SH-SY5Y (cell line): ENCODE results near the gene GPR39.

Experiments used
- GATA2 ChIP-seq: IDR thresholded peaks from 2 replicates; pipeline ENCODE4 v1.6.1; 2011; ENCODE audit warnings: mild to moderate bottlenecking, low read depth, low read length
- GATA3 ChIP-seq: IDR thresholded peaks from 2 replicates; pipeline ENCODE4 v1.6.1; 2011; ENCODE audit warnings: low read depth, mild to moderate bottlenecking, low read length, moderate library complexity

GPR39 gene

GRCh38 chr2:132478461-132479105 is 62.0 kb downstream of the GPR39 start:
- TF ChIP-seq GATA3 (no peak), GATA2 (no peak)

- TF ChIP-seq GATA3 (no peak), GATA2 (no peak)
These were observed 62.5 kb downstream of the GPR39 start for GRCh38 chr2:132479155-132479554.

- TF ChIP-seq GATA3 (no peak), GATA2 (no peak)
These were observed 66.2 kb downstream of the GPR39 start for GRCh38 chr2:132482821-132483220.

DNA sequence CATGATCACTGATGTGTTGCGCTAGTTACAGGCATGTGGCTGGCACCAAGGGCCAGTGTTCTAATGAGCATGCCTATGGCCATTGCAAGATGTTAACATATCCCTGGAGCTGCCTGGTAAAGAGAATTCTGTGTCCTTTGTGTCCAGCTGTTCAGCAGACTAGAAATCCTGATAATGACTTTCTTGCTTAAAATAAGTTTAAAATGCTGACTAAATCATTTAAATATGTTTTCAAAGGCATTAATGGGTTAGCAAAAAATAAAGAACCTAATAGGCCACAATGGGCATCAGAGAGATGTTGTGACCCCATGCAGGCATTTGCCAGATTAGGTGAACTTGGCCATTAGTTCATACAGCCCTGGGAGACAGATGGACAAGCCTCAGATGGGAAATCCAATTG is 67.5 kb downstream of the GPR39 start:
- no peak for TF ChIP-seq GATA3
- no peak for TF ChIP-seq GATA2

- TF ChIP-seq GATA2 (no peak), GATA3 (no peak)
These were observed 71.9 kb downstream of the GPR39 start for GRCh38 chr2:132488491-132488890.

DNA sequence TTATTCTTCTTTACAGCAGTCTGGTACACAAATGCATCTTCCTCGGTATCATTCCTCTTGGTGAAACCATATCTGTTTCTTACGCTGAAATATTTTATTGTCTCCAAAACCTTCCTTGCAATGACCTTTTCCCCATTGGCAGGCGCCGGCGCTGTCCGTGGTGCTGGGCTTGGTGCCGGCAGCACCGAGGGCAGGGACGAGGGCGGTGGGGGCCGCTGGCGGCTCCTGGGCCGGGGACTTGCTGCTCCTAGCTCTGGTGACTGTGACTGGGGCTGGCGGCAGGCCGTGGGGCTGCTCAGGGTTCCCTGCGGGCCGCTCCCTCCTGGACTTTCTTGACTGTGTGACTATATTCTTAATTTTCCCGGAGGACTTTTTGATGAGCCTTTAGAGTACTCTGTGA is 72.5 kb downstream of the GPR39 start:
- TF ChIP-seq GATA2 (no peak), GATA3 (no peak)

GRCh38 chr2:132495881-132496280 is 79.3 kb downstream of the GPR39 start:
- TF ChIP-seq GATA3 (no peak), GATA2 (no peak)

GRCh38 chr2:132496555-132496954 is 80.0 kb downstream of the GPR39 start:
- TF ChIP-seq GATA3 (no peak), GATA2 (no peak)

- TF ChIP-seq GATA3 (no peak), GATA2 (no peak)
These were observed 81.0 kb downstream of the GPR39 start for GRCh38 chr2:132497591-132497990.

- TF ChIP-seq GATA2: no peak
- TF ChIP-seq GATA3: no peak
These were observed 87.1 kb downstream of the GPR39 start for GRCh38 chr2:132503701-132504100.

- no peak for TF ChIP-seq GATA3
- no peak for TF ChIP-seq GATA2
These were observed 98.4 kb downstream of the GPR39 start for GRCh38 chr2:132515010-132515409.

GRCh38 chr2:132517386-132517785 is 100.8 kb downstream of the GPR39 start:
- no peak for TF ChIP-seq GATA2
- TF ChIP-seq GATA3: no peak

DNA sequence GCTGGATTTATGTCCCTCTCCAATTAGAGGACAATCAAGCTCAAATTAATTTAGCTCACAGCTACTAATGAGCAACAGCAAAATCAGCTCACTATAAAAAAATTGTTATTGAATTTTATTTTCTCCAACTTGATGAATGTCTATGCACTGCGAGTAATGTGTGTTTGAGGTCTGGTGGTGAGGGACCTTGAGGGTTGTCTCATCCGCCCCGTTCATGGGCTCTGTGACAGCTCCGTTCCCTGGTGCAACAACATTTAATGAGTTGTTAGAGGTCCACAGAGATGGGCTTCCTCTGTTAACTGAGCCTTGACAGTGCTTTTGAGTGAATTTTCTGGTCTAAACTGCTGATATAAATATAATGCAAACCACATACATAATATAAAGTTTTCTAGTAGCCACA is 101.7 kb downstream of the GPR39 start:
- TF ChIP-seq GATA2 (no peak), GATA3 (no peak)

DNA sequence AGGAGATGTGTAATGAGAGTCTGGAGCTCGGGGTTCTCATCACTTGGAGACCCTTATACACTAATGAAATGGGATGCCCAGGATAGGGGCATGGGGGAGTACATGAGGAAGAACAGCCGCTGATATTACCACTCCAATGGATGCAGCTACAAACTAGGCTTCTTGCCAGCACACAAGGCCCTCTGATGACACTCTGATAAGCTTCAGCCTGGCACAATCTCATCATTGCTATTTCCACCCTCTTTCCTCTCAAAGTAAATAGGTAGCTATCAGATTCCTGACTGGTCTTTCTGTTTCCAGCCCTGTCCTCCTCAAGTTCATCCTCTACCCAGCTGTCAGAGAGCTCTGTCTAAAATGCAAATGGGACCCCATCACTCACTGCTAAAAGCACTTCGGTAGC is 103.0 kb downstream of the GPR39 start:
- TF ChIP-seq GATA2 (peak; percentile 98), GATA3 (peak; percentile 94)

DNA sequence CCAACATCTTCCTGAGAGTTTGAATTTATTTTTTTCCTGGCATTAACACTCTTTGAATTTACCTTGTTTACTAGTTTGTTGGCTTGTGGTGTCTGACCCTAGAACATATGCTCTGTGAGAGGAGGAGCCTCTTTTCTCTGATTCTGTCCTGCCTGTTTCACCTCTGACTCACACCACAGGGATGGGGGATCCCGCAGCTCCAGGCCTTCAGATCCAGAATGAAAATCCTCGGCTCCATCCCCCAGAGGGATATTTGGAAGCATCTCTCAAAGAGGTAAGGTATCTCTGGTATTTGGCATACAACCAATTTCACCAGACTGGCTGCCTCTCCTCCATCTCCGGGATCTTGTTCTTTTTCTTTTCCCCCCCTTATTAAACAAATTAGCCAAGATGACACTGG is 104.7 kb downstream of the GPR39 start:
- no peak for TF ChIP-seq GATA3

DNA sequence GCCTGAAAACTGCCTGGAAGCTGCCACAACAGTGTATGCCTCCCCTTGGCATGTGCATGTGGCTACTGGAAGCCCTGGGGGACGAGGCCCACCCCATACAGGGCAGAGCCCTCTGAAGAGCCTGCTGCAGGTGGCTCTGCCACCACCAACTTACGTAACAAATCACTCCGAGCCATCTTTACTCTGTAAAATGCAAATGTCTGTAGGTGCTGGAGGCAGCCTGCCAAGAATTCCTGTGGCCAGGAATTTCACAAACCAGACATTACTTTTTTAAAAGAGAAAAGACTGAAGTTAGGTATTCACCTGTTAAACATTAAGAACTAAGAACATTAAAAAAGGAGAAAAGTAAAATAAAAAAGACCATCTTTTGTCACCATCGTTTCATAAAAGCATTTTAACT is 106.3 kb downstream of the GPR39 start:
- TF ChIP-seq GATA2 (no peak), GATA3 (no peak)
